ENCODE data around the gene KLF16.
"Not testable (repeated sequence)": the region's sequence is repeated elsewhere in the genome, so short reads cannot be mapped to it uniquely, and the experiment has no call there.

KLF16 gene

GRCh38 chr19:1896508-1896907, 33.1 kb upstream of the KLF16 start:
- TF ChIP-seq GATA3 (IDR thresholded peaks at IDR 0.05; ENCODE audit: low read depth, low read length) (no peak), GATA2 (IDR thresholded peaks at IDR 0.05; ENCODE audit: low read depth, low read length) (no peak)

DNA sequence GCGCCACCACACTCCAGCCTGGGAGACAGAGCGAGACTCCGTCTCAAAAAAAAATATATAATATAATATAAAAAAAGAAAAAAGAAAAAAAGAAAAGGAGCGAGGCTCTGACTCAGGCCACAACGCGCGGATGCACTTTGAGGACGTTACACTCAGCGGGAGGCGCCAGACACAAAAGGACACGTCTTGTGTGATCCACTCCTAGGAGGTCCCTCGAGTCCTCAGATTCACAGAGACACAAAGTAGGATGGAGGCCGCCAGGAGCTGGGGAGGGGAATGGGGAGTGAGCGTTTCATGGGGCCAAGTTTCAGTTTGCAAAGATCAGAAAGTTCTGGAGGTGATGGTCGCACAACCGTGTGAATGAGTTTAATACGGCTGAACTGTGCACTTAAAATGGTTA, 30.4 kb upstream of the KLF16 start:
- TF ChIP-seq GATA3 (IDR thresholded peaks at IDR 0.05; ENCODE audit: low read depth, low read length) (no peak), GATA2 (IDR thresholded peaks at IDR 0.05; ENCODE audit: low read depth, low read length) (no peak)

DNA sequence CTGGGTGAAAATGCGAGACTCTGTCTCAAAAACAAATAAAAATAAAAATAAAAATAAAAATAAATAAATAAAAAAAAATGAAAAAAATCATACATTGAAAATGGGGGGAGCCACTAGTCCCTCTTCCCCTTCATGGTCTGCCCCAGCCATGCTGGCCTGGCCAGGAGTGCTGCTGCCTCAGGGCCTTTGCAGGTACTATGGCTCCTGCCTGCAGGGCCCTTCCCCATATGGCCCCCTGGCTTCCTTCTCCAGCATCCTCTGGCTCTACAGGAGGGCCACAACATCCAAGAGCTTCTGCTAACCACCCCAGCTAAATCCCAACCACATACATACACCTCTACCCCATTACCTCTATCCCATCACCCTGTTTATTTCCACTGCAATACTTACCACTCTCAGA, 26.5 kb upstream of the KLF16 start:
- TF ChIP-seq GATA3 (IDR thresholded peaks at IDR 0.05; ENCODE audit: low read depth, low read length): no peak
- TF ChIP-seq GATA2 (IDR thresholded peaks at IDR 0.05; ENCODE audit: low read depth, low read length): no peak

DNA sequence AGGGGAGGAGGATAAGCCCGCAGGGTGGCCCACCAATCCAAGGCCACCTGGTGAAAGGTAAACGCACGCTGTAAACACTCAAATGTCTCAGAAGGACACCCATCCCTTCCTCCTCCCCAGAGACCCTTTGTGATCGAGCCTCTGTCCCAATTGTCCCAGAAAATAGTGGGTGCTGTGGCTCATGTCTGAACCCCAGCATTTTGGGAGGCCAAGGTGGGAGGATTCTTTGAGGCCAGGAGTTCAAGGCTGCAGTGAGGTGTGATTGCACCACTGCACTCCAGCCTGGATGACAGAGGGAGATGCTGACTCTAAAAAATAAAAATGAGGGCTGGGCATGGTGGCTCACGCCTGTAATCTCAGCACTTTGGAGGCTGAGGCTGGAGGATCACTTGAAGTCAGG, 25.0 kb upstream of the KLF16 start:
- TF ChIP-seq GATA2 (IDR thresholded peaks at IDR 0.05; ENCODE audit: low read depth, low read length) (no peak), GATA3 (IDR thresholded peaks at IDR 0.05; ENCODE audit: low read depth, low read length) (no peak)

- TF ChIP-seq GATA2, GATA3 (IDR thresholded peaks at IDR 0.05; ENCODE audit: low read depth, low read length): not testable (repeated sequence)
Measured at GRCh38 chr19:1885398-1886119, 22.2 kb upstream of the KLF16 start, which contains the start of gene ABHD17A. Gene ABHD17A, minus strand, starts transcription at chr19:1885496. Its CDS starts 3,930 bp downstream, at chr19:1881566.

DNA sequence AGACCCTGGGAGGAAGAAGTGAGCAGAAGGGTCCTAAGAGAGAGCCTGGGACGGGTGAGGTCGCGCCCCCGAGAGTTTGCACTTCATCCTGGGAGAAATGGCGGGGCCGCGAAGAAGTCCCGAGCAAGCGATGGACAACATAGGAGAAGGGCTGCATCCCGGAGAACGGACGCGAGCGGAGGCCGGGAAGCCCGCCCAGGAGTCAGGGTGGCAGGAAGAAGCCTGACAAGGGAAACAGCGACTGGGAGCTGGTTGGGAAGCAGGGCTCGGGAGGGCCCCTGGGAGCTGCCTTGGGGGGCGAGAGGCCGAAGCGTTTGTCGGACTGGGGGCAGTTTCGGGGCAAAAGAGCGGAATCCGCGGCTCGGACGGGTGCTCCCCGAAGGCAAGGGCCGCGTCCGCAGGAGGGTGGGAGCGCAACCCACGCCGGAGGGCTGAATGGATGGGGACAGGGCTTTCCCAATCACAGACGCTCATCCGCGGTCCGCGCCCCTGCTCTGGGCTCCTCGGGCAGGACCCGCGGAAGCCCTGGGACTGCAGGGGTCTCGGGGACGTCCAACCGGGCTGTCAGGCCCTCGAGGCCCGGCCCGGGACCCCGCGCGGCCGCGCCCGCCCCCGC, 21.4 kb upstream of the KLF16 start:
- TF ChIP-seq GATA2 (IDR thresholded peaks at IDR 0.05; ENCODE audit: low read depth, low read length) (no peak), GATA3 (IDR thresholded peaks at IDR 0.05; ENCODE audit: low read depth, low read length) (no peak)

GRCh38 chr19:1884291-1884718, 20.9 kb upstream of the KLF16 start:
- TF ChIP-seq GATA3 (IDR thresholded peaks at IDR 0.05; ENCODE audit: low read depth, low read length) (no peak), GATA2 (IDR thresholded peaks at IDR 0.05; ENCODE audit: low read depth, low read length) (no peak)

DNA sequence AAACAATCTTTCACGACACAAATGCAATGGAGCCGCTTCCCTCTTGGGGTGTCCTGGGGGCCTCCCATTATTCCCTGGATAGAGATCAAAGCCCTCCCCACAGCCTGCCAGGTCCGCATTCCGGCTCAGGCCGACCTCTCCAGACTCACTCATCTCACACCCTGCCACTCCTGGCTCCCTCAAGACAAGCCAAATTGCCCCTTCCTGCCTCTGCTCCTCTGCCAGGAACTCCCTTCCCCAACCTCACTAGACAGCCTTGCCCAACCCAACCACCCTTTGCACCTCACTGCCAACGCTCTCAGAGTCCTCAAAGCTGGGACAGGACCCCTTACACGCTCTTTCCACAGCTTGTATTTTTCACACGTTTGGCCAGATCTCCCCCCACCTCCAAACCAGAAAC, 20.4 kb upstream of the KLF16 start:
- TF ChIP-seq GATA3 (IDR thresholded peaks at IDR 0.05; ENCODE audit: low read depth, low read length) (no peak), GATA2 (IDR thresholded peaks at IDR 0.05; ENCODE audit: low read depth, low read length) (no peak)

GRCh38 chr19:1882786-1883692, 19.7 kb upstream of the KLF16 start:
- TF ChIP-seq GATA2 (IDR thresholded peaks at IDR 0.05; ENCODE audit: low read depth, low read length): no peak
- TF ChIP-seq GATA3 (IDR thresholded peaks at IDR 0.05; ENCODE audit: low read depth, low read length): no peak

DNA sequence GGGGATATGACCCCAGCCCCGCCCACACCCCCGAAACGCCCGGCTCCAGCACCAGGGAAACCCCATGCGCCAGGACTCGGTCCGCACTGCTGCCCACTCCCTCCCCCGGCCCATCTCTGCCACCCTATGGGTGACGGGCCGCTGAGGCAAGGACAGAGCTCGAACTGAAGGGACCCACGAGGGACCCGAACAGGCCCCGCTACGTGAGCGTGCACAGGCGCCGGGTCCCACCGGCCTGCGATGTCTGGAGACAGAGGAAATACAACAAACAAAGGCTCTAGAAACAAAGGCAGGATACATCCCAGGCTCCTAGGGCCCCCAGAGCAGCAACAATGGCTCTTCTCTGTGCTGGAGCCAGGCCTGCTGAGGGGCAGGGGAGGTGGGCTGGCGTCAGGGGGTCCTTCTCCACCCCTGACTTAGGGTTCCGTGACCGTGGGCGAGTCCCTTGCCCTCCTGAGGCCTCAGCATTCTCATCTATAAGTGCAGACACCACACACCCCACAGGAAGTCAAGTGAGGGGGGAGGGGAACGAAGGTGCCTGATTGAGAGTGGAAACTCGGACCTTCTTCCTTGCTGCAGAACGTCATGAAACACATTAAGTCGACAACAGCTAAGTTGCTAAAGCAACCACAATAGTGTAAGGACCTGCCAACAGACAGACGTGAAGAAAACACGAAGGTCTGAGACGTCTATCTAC, 18.9 kb upstream of the KLF16 start:
- TF ChIP-seq GATA3 (IDR thresholded peaks at IDR 0.05; ENCODE audit: low read depth, low read length) (no peak), GATA2 (IDR thresholded peaks at IDR 0.05; ENCODE audit: low read depth, low read length) (no peak)

DNA sequence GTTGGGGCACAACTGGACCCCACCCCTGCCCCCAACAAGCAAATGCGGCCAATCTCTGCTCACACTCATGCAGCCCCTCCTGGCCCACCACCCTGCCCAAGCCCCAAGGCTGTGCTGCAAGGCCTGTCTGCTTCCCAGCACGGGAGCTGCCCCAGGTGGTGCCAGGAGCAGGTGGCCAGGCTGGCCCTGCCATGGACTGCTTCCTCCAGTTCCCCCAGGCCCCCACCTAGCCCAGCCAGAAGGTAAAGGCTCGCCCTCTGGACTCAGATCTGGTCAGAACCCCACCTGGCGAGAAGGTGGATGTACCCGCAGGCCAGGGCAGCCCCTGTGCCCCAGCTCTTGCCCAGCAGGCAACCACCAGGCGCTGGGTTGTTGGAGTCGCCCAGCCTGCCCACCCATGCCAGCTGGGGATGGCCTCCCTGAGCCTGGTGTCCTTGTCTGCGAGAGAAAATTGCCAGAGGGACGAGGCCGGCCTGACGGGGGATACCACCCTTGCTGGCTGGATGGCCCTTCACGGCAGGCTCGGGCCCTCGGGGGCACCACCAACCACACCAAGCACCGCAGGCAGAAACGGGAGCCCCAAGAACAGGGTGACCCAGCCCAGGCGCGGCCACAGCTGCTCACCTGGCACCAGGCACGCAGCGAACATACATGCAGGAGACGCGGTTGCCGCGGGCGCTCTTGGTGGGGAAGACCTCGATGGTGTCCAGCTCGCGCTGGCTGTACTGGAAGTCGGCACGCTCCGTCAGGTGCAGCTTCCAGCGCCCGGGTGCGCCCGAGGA, 17.4 kb upstream of the KLF16 start:
- TF ChIP-seq GATA3 (IDR thresholded peaks at IDR 0.05; ENCODE audit: low read depth, low read length) (no peak), GATA2 (IDR thresholded peaks at IDR 0.05; ENCODE audit: low read depth, low read length) (no peak)

DNA sequence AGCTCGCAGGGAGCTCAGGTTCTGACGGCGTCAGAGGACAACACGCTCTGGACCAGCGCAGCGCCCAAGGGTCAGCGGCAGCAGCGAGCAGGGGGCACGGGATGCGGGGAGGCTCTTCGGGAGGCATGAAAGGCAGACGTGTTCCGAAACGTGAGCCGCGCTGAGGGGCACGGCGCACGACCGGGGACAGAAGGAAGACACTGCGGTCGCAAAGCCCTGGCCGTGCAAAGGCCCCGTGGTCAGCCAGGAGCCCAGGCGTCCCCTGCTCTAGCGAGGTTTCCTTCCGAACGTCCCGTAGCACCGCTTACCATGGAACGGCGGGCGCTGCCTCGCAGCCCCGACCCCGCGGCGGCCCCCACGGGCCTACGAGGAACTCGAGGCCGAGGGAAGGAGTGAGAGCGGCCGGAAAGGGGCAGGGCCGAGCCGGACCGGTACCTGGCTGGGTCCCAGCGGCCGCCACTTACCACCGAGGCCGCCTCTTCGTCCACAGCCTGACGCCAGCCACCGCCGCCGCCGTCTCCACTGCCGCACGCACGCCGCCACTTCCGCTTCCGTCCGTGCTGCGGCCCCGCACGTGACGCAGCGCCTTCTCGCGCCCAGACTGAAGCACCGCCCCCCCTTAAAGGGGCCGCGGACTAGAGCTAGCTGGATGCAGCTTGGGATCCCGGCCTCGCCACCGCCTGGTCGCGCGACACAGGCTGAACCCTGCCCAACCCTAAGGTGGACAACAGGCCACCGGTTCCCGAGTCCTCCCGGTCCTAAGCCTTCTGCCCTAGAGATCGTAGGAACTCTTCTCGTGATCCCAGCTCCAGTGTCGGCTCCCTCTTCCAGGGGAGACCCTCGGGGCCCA, 12.5 kb upstream of the KLF16 start:
- TF ChIP-seq GATA2 (IDR thresholded peaks at IDR 0.05; ENCODE audit: low read depth, low read length) (no peak), GATA3 (IDR thresholded peaks at IDR 0.05; ENCODE audit: low read depth, low read length) (no peak)
